ENCODE results near the gene TMEM242. TPM values are rescaled to one million over a fixed set of nuclear protein-coding genes. Genes with fewer than 3 reads are reported as not detected.
A peak's percentile ranks its signal among the peaks of the same experiment; 100 is the strongest.

The TMEM242 gene
- polyA plus RNA-seq, 1 of the 3 experiments (the other 2 are of a cell fraction), result 7.4 TPM

GRCh38 chr6:157316871-157317814 is 6.2 kb downstream of the TMEM242 start (continued):
- TF ChIP-seq ZBTB33 (IDR thresholded peaks at IDR 0.05; ENCODE audit: borderline replicate concordance, low read depth) (no peak), USF1 (IDR thresholded peaks at IDR 0.05; ENCODE audit: borderline replicate concordance, low read depth) (no peak), MXI1 (IDR thresholded peaks at IDR 0.05; ENCODE audit: low read depth, low read length) (no peak), JUND (IDR thresholded peaks at IDR 0.05) (peak; percentile 74), MEF2A (IDR thresholded peaks at IDR 0.05; ENCODE audit: borderline replicate concordance, low read depth) (no peak), REST (IDR thresholded peaks at IDR 0.05; ENCODE audit: low read depth, low read length) (no peak)

- Histone ChIP-seq H4K20me1 (ENCODE audit: insufficient read depth) (no peaks in the 10 kb centered on the region), H3K4me3 (ENCODE audit: low read depth in 2 of 2, low read length in 1 of 2) (no peak overlapping the region; a peak in 1 of 4 replicates), H3K9me2 (no peaks in the 10 kb centered on the region), H3K27ac (ENCODE audit: low read depth in 2 of 2, low read length in 1 of 2) (peak overlapping the region in 1 of 2 experiments; percentile 27; a peak in 2 of 4 replicates), H3K27me3 (ENCODE audit: insufficient read depth) (no peaks in the 10 kb centered on the region), H2AFZ (ENCODE audit: low read depth) (no peak overlapping the region; the same call in 1 of the 2 replicates), H3K79me2 (ENCODE audit: insufficient read depth) (peaks cover 8% of the 10 kb centered on the region; the same call in 1 of the 2 replicates), H3K9ac (no peak overlapping the region), H3K4me2 (no peak overlapping the region), H3K4me1 (ENCODE audit: control insufficient read depth in 1 of 2, insufficient read depth in 2 of 2, low read depth in 1 of 2, low read length in 1 of 2) (no peaks in the 10 kb centered on the region; a peak in 2 of 4 replicates), H3K9me3 (no peaks in the 10 kb centered on the region), H3K36me3 (replicated peaks in 1 of 2; ENCODE audit: control insufficient read depth in 1 of 2, insufficient read depth in 2 of 2, low read length in 1 of 2) (peaks cover 29 to 48% of the 10 kb centered on the region in 2 experiments), H3F3A (replicated peaks; ENCODE audit: insufficient read depth) (peaks cover 36% of the 10 kb centered on the region)
- CTCF ChIA-PET, result interaction anchor here (0.7 to 1.9 kb wide), 39 partner anchors 9 to 819 kb away, joined by 3 to 54 read pairs (median 4); partner anchors contain the start of gene TMEM242
- DNase-seq, result peak; percentile 69
- 21% methylated on average over 7 of the region's 7 CpGs for WGBS (ENCODE audit: low lambda C conversion rate)
- TF ChIP-seq FOSL2 (IDR thresholded peaks at IDR 0.05; ENCODE audit: borderline replicate concordance, low read depth), result no peak
- peak; percentile 95 for TF ChIP-seq CTCF (IDR thresholded peaks at IDR 0.05)
- TF ChIP-seq SMC3 (IDR thresholded peaks at IDR 0.05; ENCODE audit: low read depth, low read length), result peak; percentile 94
- TF ChIP-seq JUND (IDR thresholded peaks at IDR 0.05), result no peak
- TF ChIP-seq TEAD4 (IDR thresholded peaks at IDR 0.05; ENCODE audit: borderline replicate concordance, insufficient read depth), result no peak
- TF ChIP-seq CHD2 (IDR thresholded peaks at IDR 0.05; ENCODE audit: low read length, partially characterized antibody), result peak; percentile 17
- no peak for TF ChIP-seq IRF3 (IDR thresholded peaks at IDR 0.05; ENCODE audit: low read depth, low read length)
- TF ChIP-seq RAD21 (IDR thresholded peaks at IDR 0.05; ENCODE audit: low read length), result peak; percentile 95
- TF ChIP-seq ZBTB33 (IDR thresholded peaks at IDR 0.05; ENCODE audit: borderline replicate concordance, low read depth), result no peak
- POLR2A ChIA-PET, result interaction anchor here (1.3 kb wide), 1 partner anchor 8 kb away, joined by 6 read pairs; the partner anchor contains the start of gene TMEM242
These were observed 8.5 kb downstream of the TMEM242 start for GRCh38 chr6:157314705-157315321.
